GM21723 (cell line): Measurements from ENCODE around the gene LDLRAD4.

Experiments used
- ATAC-seq: cut with Tn5 transposase; IDR thresholded peaks from one replicate; pipeline ENCODE4 v1.9.1; 2021; ENCODE audit warnings: mild to moderate bottlenecking, moderate library complexity; ENCODE audit not compliant: unreplicated experiment

The LDLRAD4 gene

GRCh38 chr18:13380691-13381070 is 162.1 kb downstream of the LDLRAD4 start:
- ATAC-seq = no peak

GRCh38 chr18:13381331-13381730 is 162.8 kb downstream of the LDLRAD4 start:
- ATAC-seq = no peak

DNA sequence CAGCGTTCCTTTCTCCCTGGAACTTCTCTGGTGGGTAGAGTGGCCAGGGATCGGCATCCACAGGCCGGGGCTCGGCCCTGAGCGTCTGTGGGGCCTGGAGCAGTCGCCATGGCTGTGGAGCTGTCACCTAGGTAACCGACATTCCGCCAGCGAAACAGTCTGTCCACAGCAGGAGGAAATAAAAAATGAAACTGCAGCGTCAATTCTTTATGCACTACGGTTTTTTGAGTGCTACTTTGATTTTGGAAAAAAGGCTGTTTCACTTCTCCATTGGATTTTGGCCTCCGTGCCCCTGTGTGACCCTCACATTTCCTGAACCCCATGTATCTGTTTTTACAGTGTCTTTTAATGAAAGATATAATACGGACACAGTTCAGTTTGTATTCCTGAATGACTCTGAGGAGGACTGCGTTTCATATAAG is 163.4 kb downstream of the LDLRAD4 start:
- no peak for ATAC-seq

GRCh38 chr18:13382366-13382953 is 163.9 kb downstream of the LDLRAD4 start:
- no peak for ATAC-seq

GRCh38 chr18:13382954-13383827 is 164.6 kb downstream of the LDLRAD4 start:
- ATAC-seq = no peak

- ATAC-seq = no peak
These were observed 168.6 kb downstream of the LDLRAD4 start for GRCh38 chr18:13386891-13387801.

GRCh38 chr18:13387855-13388548 is 169.4 kb downstream of the LDLRAD4 start:
- ATAC-seq = no peak

DNA sequence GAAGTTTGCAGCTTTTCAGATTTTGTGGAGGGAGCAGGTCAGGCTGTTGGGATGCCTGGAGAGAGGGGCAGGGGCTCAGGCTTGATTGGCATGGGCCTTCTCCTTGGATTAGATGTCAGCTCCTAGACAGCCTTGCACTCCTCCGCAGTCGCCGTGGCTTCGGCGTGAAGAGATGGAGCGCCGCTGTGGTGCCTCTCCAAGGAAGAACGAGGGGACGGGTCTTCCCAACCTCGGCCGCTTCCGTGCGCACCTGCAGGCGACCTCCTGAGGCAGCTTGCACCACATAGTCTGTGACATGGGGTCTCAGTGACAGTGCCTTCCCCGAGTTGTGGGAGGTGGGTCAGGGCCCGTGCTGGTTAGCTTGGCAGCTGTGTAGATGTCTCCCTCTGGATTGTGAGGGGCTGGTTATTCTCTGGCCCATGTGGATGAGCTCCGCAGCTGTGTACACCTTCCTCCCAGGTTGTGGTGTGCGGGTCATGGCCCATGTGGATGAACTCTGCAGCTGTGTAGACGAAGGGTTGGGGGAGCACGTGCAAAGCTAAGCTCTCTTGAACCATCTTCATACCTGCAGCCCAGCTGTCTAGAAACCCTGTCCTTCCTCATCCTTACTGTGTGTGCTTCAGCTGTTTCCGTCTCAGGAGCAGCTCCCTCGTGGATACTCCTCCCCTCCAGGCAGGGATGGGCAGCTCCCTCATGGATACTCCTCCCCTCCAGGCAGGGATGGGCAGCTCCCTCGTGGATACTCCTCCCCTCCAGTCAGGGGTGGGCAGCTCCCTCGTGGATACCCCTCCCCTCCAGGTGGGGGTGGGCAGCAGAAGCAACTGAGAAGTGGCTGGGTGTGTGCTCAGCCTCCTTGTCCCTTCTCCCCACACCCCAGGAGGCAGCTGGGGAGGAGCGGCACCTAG is 170.3 kb downstream of the LDLRAD4 start:
- no peak for ATAC-seq

GRCh38 chr18:13389491-13390131 is 171.1 kb downstream of the LDLRAD4 start:
- no peak for ATAC-seq

GRCh38 chr18:13390196-13390595 is 171.6 kb downstream of the LDLRAD4 start:
- ATAC-seq = no peak

DNA sequence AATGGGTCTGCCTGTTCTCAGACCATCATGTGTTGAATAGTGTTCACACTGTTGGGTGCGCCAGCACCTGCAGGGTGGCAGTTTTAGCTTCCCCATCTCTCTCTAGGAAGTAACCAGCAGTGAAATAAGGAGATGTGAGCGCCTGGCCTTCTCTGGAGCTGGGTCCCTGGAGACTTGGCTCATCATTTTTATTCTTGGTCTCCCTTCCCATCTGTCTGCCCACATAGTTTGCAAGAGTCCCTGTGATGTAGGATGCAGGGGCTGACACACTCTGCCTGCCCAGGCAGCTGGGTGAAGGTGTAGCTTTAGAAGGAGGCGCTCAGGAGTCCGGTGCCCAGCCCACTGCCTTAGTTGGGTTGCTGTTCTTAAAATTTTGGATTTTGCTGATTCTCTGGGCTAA is 172.2 kb downstream of the LDLRAD4 start:
- ATAC-seq = no peak

- no peak for ATAC-seq
These were observed 173.6 kb downstream of the LDLRAD4 start for GRCh38 chr18:13392029-13392750.

- ATAC-seq = no peak
These were observed 174.3 kb downstream of the LDLRAD4 start for GRCh38 chr18:13392899-13393298.

- no peak for ATAC-seq
These were observed 174.8 kb downstream of the LDLRAD4 start for GRCh38 chr18:13393338-13393737.

- ATAC-seq = no peak
These were observed 176.2 kb downstream of the LDLRAD4 start for GRCh38 chr18:13394801-13395200.

GRCh38 chr18:13395577-13395976 is 177.0 kb downstream of the LDLRAD4 start:
- no peak for ATAC-seq

GRCh38 chr18:13397504-13398163 is 179.1 kb downstream of the LDLRAD4 start:
- no peak for ATAC-seq

DNA sequence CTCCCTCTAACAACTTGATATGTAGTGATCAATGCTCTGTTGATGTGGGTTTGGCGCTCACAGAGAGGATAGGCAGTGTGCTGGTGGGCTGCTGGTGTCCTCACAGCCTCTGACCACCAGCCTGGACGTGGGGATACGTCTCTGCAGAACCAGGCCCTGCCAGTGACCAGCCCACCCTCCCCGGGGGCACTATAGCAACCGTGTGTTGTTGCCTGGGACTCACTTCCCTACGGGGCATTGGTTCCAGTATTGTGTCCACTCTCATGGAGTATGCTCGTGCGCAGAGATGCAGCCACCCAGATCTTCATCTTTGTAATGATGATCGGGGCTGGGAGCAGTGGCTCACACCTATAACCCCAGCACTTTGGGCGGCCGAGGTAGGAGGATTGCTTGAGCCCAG is 180.1 kb downstream of the LDLRAD4 start:
- no peak for ATAC-seq
